GM15510 (cell line): ENCODE data around the gene NKD1.

Experiments
- POLR2A ChIP-seq: IDR thresholded peaks from 3 replicates; pipeline ENCODE4 v1.6.1; 2011; ENCODE audit warnings: borderline replicate concordance; ENCODE audit not compliant: insufficient read length; ENCODE audit errors: extremely low read depth

NKD1 gene

GRCh38 chr16:50516890-50517289, 31.3 kb upstream of the NKD1 start:
- TF ChIP-seq POLR2A: no peak

- no peak for TF ChIP-seq POLR2A
These were observed 30.5 kb upstream of the NKD1 start for GRCh38 chr16:50517450-50518252.

- no peak for TF ChIP-seq POLR2A
These were observed 29.2 kb upstream of the NKD1 start for GRCh38 chr16:50519001-50519400.

GRCh38 chr16:50519602-50520001, 28.6 kb upstream of the NKD1 start:
- no peak for TF ChIP-seq POLR2A

GRCh38 chr16:50520451-50521245, 27.5 kb upstream of the NKD1 start:
- TF ChIP-seq POLR2A: no peak

GRCh38 chr16:50521246-50521900, 26.8 kb upstream of the NKD1 start:
- no peak for TF ChIP-seq POLR2A

- TF ChIP-seq POLR2A: no peak
These were observed 25.9 kb upstream of the NKD1 start for GRCh38 chr16:50522324-50522723.

GRCh38 chr16:50523710-50524109, 24.5 kb upstream of the NKD1 start:
- no peak for TF ChIP-seq POLR2A

GRCh38 chr16:50525262-50525661, 22.9 kb upstream of the NKD1 start:
- TF ChIP-seq POLR2A: no peak

GRCh38 chr16:50525716-50526115, 22.5 kb upstream of the NKD1 start:
- no peak for TF ChIP-seq POLR2A

GRCh38 chr16:50526249-50526648, 21.9 kb upstream of the NKD1 start:
- TF ChIP-seq POLR2A: no peak

- TF ChIP-seq POLR2A: no peak
These were observed 21.4 kb upstream of the NKD1 start for GRCh38 chr16:50526796-50527195.

GRCh38 chr16:50528820-50529219, 19.4 kb upstream of the NKD1 start:
- no peak for TF ChIP-seq POLR2A

- no peak for TF ChIP-seq POLR2A
These were observed 18.9 kb upstream of the NKD1 start for GRCh38 chr16:50529334-50529733.
